ENCODE results near the gene TAF11L6.
"Not testable (repeated sequence)": the region's sequence is repeated elsewhere in the genome, so short reads cannot be mapped to it uniquely, and the experiment has no call there.

The TAF11L6 gene

GRCh38 chr5:17528369-17528768 lies at the start of gene TAF11L6:
Gene TAF11L6, plus strand, starts transcription at chr5:17528669.
- H3K4me3 ChIP-seq (ENCODE audit: low read depth, low read length); DNase-seq (ENCODE audit: low read depth): not testable (repeated sequence)

- no peak for DNase-seq (ENCODE audit: low read depth)
- no peak for TF ChIP-seq CTCF (IDR thresholded peaks at IDR 0.05; ENCODE audit: control insufficient read depth, extremely low read depth, insufficient read depth)
- no peak overlapping the region for H3K4me3 ChIP-seq (ENCODE audit: low read depth, low read length)
These were observed 47.1 kb upstream of the TAF11L6 start for GRCh38 chr5:17481378-17481777.

- no peak for TF ChIP-seq CTCF (IDR thresholded peaks at IDR 0.05; ENCODE audit: control insufficient read depth, extremely low read depth, insufficient read depth)
- no peak overlapping the region for H3K4me3 ChIP-seq (ENCODE audit: low read depth, low read length)
- DNase-seq (ENCODE audit: low read depth): no peak
These were observed 45.7 kb upstream of the TAF11L6 start for GRCh38 chr5:17482790-17483189.

GRCh38 chr5:17486464-17487173 lies 41.9 kb upstream of the TAF11L6 start:
- not testable (repeated sequence) for DNase-seq (ENCODE audit: low read depth); H3K4me3 ChIP-seq (ENCODE audit: low read depth, low read length)

DNA sequence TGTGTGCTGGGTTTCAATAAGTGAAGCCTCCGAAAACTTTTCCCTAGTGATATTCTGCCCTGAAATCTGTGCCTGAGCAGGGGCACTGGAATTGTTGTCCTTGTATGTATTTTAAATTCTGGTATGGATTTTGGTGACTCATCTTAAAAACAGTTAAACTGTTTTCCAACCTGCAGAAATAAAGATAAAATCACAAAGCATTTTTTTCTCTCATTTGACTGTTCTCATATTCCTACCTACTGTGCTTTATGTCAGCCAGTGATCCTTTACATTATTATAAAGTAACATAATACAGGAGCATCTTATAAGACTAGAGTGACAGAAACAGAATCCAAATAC lies 41.3 kb upstream of the TAF11L6 start:
- no peak for TF ChIP-seq CTCF (IDR thresholded peaks at IDR 0.05; ENCODE audit: control insufficient read depth, extremely low read depth, insufficient read depth)
- no peak overlapping the region for H3K4me3 ChIP-seq (ENCODE audit: low read depth, low read length)
- DNase-seq (ENCODE audit: low read depth): no peak

DNA sequence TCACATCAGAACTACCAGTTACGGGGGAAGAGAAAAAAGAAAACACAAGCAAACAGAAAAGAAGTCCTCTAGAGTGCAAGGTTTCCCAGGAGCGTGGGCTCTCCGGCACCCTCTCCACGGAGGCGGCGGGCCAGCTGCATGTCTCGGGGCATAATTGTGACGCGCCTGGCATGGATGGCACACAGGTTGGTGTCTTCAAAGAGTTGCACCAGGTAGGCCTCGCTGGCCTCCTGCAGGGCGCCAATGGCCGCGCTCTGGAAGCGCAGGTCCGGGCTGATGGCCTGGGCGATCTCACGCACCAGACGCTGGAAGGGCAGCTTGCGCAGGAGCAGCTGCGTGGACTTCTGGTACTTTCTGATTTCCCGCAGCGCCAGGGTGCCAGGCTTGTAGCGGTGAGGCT lies 37.2 kb upstream of the TAF11L6 start:
- DNase-seq (ENCODE audit: low read depth): not testable (repeated sequence)

GRCh38 chr5:17492770-17493169 lies 35.7 kb upstream of the TAF11L6 start:
- no peak for DNase-seq (ENCODE audit: low read depth)
- no peak for TF ChIP-seq CTCF (IDR thresholded peaks at IDR 0.05; ENCODE audit: control insufficient read depth, extremely low read depth, insufficient read depth)
- H3K4me3 ChIP-seq (ENCODE audit: low read depth, low read length): no peak overlapping the region

More for the DNA sequence above, 37.2 kb upstream of the TAF11L6 start:
- not testable (repeated sequence) for H3K4me3 ChIP-seq (ENCODE audit: low read depth, low read length)

- no peak for DNase-seq (ENCODE audit: low read depth)
- TF ChIP-seq CTCF (IDR thresholded peaks at IDR 0.05; ENCODE audit: control insufficient read depth, extremely low read depth, insufficient read depth): no peak
- no peak overlapping the region for H3K4me3 ChIP-seq (ENCODE audit: low read depth, low read length)
These were observed 31.0 kb upstream of the TAF11L6 start for GRCh38 chr5:17497446-17497845.

DNA sequence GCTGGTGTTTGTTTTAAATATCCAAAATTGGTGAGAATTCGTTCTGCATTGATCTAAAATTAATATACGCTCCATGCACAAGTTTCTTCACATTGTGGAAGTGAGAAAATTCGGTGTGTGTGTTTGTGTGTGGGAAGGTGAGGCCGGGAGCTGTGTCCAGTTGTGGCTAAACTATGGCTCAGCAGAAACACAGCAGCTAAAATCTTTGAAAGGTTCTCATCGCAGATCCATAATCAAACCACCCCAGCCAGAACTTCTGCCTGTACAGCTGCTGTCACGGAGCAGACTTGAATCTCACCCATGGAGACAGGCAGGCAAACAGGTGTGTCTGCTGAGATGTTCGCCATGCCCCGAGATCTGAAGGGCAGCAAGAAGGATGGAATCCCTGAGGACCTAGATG lies 30.5 kb upstream of the TAF11L6 start, which contains the start of gene TAF11L2:
TSS of gene TAF11L2 (plus strand) at position 301 of the 400 bp plus-strand sequence.
- not testable (repeated sequence) for DNase-seq (ENCODE audit: low read depth); H3K4me3 ChIP-seq (ENCODE audit: low read depth, low read length)
